GM19455 (cell line): ENCODE results near the gene ARHGAP45.
"Not testable (repeated sequence)": the region's sequence is repeated elsewhere in the genome, so short reads cannot be mapped to it uniquely, and the experiment has no call there.

Experiments
- ATAC-seq: cut with Tn5 transposase; IDR thresholded peaks from one replicate; pipeline ENCODE4 v1.9.1; 2021; ENCODE audit not compliant: unreplicated experiment

ARHGAP45 gene

DNA sequence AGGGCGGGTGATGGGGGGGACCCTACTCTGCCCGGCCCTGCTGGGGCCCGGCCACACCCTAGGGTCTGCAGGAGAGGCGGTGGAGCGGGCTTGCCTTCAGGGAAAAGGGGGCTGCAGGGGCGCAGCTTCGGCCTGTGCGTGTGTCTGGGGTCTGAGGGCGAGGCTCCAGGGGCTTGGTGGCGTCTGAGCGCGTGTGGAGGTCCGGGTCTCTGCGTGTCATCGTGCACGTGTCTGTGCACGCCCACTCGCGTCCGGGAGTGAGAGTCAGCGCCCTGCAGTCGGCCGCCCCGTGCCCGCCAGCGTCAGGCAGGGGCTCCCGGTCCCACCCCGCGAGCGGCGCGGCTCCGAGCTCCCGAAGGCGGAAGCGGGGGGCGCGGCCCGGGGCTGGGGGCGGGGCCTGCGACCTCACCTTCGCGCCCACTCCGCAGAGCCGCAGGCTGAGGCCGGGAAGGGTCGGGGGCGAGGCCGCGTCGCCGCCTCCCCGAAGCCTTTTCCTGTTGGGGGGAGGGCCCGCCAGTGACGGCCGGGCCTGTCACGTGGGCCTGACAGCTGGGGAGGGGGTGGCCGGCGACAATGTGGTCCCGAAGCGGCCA, at the start of gene ARHGAP45:
Gene ARHGAP45 (plus strand): TSS at position 420 of the 593 bp plus-strand sequence. CDS start 239 bp downstream, outside the sequence.
- no peak for ATAC-seq

DNA sequence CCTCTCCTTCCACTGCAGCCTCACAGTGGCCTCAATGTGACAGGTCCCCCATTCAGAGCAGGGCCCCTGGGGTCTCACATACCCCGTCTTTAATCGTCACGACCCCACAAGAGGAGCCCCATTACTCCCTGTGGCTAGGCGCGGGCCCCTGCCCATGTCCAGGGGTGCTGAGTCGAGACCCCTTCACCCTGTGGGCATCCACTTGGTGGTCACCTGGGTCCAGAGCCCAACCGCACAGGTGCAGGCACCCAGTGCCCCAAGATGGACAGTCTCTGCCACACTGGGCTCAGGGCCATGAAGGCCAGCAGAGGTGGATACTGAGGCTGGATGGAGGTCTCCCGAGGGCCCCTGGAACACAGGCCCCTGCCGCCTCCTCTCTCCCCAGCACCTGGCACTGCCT, 49.1 kb upstream of the ARHGAP45 start:
- ATAC-seq, result no peak

GRCh38 chr19:1018393-1018792, 48.6 kb upstream of the ARHGAP45 start:
- ATAC-seq, result no peak

DNA sequence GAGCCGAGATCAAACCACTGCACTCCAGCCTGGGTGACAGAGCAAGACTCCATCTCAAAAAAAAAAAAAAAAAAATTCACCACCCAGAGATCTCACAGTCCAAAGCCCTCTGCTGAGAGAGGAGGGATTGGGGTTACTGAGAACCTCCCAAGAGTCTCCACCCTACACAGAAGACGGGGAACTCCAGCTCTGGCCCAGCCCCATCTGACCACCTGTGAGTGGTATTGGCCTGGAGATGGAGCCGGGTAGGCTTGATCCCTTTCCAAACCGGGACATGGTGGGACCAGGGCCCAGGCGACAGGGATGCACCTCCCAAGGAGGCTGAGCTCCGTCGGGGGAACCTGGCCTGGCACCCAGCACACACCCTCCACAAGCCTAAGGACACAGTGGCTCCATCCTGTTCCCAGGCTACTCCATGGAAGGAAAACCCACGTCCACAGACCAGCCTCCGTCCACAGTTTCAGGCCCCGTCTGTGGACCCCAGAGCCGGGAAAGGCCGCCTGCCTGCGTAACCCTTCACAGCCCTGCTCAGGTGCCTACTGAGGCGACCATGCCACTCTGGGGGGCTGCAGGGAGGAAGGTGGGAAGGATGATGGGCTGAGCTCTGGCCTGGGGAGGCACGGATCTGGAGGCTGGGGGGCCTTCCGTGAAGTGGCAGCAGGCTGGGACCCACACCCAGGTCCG, 47.9 kb upstream of the ARHGAP45 start:
- no peak for ATAC-seq

DNA sequence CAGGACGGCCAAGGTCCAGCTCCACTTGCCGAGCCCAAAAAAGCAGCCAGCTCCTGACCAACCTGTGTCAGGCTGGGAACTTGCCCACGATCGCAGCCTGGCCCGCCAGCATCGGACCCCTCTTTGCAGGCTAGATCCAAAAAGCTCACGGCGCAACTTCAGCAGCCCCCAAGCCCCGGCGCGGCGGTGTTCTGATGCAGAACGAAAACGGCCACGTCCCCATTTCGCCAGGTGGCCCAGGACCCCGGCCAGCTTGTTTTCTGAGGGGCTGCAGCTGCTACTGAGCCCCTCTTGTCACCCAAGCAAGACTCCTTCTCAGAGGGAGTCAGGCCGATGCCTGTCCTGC, 47.4 kb upstream of the ARHGAP45 start:
- ATAC-seq, result no peak

GRCh38 chr19:1019980-1020867, 46.7 kb upstream of the ARHGAP45 start:
- ATAC-seq, result no peak

GRCh38 chr19:1020868-1021425, 46.0 kb upstream of the ARHGAP45 start, which contains the start of gene TMEM259:
Gene TMEM259 (minus strand): TSS chr19:1021123. CDS start chr19:1020996, 127 bp downstream.
- peak; percentile 67 for ATAC-seq

DNA sequence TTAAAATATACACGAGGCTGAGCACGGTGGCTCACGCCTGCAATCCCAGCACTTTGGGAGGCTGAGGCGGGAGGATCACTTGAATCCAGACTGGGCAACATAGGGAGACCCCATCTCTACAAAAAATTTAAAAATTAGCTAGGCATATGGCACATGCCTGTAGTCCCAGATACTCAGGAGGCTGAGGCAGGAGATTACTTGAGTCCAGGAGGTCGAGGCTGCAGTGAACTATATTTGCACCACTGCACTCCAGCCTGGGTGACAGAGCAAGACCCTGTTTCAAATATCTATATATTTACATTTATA, 43.1 kb upstream of the ARHGAP45 start:
- ATAC-seq, result not testable (repeated sequence)

- not testable (repeated sequence) for ATAC-seq
These were observed 41.9 kb upstream of the ARHGAP45 start for GRCh38 chr19:1025080-1025479.

DNA sequence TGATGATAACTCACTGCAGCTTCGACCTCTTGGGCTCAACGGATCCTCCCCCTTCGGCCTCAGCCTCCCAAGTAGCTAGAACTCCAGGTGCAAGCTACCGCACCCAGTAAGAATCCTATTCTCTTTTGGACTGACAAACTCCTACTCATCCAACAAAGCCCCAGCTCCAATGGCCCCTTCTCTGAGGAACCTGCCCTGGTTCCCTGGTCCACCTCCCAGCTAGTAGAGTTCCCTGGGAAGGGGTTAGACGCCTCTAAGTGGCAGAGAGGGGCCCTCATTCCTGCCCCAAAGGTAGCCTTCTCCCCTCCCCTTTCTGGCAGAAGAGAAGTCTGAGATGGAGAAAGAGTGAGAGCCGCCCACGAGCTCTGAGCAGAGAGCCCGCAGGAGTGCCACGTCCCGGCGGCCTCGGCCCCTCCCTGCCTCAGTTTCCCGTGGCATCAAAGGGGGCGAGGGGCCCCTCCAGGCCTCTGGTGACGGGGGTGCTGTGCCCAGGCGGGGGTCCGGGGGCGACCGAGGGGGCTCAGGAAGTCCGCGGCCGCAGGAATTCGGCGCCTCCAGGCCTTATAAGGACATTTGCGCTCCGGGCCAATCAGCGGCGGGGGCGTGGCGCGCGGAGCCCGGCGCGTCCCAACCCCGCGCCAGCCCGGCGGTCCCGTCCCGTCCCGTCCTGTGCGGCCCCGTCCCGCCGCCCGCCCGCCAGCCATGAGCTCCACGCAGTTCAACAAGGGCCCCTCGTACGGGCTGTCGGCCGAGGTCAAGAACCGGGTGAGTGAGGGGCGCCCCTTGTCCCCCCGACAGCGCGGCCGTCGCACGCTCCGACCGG, 40.8 kb upstream of the ARHGAP45 start, which contains the start of gene CNN2:
Gene CNN2 (plus strand): TSS at position 649 of the 823 bp plus-strand sequence. CDS start 54 bp downstream, at position 703.
- ATAC-seq, result no peak

DNA sequence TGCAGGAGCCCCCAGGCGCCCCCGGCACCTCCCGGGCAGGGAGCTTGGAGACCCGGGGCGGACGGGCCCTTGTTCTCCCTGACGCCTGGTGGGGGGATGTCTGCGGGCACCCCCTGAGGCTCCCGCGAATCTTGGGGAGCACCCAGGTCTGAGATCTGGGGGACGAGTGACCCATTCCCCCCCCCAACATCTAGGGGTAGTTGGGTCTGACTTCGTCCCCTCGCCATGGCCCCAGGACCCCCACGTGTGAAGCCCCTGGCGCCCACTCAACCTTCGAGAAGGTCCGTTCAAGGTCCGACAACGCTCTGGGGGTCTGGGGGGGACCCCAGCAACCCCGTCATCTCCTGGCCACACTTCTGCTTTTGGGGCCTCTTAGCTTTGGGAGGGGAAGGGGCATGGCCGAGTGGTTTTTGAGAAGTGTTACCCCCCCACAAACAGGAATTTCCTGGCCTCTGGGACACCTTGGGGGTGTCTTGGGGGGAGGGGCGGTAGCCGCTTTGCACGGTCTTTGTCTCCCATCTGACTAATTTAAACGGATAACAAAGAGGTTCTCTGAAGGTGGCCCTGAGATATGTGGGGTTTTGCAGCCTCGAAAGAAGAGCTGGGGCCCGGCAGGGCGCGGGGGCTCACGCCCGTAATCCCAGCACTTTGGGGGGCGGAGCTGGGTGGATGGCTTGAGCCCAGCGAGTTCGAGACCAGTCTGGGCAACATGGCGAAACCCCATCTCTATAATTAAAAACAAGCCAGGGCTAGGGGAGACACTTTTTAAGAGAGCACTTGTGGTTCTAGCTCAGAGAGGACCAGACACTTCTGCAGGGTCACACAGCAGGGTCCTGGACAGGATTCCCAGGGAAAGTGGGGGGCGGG, 40.0 kb upstream of the ARHGAP45 start:
- ATAC-seq, result no peak

- no peak for ATAC-seq
These were observed 39.3 kb upstream of the ARHGAP45 start for GRCh38 chr19:1027650-1028061.

DNA sequence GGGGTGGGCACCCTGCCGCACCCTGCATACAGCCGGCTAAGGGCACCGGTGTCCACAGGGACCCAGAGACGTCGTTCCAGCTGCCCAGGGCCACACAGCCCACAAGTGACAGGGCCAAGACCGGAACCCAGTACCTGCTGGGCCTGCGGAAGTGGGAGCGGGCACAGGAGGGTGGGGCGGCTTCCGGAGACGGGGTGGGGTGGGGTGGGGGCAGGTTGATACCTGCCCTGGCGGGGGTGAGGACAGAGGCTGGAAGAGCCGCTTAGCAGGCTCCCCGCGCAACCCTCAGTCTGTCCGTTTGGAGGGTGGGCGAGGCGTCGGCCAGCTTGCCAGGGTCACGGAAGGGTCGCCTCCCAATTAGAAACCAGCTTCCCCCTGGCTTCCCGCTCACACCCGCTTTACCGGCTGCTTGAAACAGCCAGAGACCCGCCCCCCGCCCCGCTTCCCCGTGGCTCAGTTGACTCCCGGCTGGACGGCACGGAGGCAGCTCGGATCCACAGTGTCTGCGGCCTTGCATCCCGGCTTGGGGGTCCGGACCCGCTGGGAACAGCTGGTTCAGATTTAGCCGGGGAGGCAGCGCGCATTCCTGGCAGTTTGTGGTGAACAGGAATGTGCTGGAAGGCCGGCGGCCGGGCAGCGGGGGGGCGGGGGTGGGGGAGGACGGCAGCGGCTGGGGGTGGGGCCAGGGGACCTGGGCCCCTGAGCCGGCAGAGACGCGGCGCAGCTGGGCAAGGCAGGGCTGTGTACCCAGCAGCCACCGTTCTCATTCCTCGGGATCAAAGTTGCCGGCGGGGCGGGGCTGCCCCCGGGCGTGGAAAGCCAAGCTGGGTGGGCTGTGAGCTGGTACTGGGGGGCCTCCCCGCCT, 38.7 kb upstream of the ARHGAP45 start:
- no peak for ATAC-seq

- ATAC-seq, result no peak
These were observed 34.6 kb upstream of the ARHGAP45 start for GRCh38 chr19:1032264-1032867.

DNA sequence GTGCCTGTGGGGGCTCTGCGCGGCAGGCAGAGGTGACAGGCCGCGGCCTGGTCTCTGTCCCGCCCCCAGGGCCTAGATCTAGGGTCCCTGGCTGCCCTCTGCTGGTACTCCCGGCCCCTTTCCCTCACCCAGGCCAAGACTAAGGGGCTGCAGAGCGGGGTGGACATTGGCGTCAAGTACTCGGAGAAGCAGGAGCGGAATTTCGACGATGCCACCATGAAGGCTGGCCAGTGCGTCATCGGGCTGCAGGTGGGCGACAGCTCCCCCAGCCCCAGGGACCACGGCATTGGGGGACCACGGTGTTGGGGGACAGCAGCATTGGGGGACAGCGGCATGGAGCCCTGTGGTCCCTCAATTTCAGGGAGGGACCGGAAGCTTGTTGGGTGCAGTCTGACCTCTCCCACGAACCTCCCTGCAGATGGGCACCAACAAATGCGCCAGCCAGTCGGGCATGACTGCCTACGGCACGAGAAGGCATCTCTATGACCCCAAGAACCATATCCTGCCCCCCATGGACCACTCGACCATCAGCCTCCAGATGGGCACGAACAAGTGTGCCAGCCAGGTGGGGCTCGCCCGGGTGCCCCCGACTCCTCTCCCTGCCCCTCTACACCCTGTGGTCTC, 30.9 kb upstream of the ARHGAP45 start:
- ATAC-seq, result no peak

DNA sequence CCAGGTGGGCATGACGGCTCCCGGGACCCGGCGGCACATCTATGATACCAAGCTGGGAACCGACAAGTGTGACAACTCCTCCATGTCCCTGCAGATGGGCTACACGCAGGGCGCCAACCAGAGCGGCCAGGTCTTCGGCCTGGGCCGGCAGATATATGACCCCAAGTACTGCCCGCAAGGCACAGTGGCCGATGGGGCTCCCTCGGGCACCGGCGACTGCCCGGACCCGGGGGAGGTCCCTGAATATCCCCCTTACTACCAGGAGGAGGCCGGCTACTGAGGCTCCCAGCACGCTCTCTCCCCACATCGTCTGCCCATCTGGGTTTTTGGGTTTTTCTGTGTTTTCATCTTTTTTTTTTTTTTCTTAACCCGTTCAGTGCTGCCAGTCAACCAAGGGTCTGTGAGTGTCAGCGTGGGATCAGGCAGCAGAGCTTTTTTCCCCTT, 29.3 kb upstream of the ARHGAP45 start:
- no peak for ATAC-seq

DNA sequence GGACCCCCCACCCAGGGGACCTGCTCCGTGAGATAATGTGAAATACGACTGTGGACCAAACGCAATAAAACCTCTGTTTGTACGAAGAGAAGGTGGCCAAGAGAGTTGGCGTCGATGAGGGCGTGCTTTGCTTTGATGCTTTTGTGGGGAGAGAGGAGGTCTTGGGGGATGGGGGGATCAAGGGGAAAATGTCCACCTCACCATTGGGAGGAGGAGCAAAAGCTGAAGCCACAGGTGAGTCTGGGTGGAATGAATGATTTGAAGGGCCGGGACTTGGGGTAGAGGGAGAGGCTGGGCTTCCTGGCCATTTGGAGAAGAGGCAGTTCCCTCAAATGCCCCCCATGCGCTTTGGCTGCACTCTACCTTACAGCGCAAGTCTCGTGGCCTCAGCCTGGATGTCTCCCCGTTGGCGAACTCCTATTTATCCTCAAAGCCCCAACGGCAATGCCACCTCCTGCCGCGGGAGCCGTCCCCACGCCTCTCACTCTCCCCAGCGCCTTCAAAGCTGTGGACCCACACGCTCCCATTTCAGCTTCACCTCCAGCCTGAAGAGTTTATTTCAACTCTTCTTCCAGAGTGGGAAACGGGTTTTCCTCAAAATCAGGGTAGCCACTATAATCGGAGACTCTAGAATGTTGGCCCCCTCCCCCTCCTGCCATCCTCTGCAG, 27.9 kb upstream of the ARHGAP45 start:
- no peak for ATAC-seq
